OCI-LY3 (cell line): Measurements from ENCODE around the gene RNU1-1.
"Not testable (repeated sequence)": the region's sequence is repeated elsewhere in the genome, so short reads cannot be mapped to it uniquely, and the experiment has no call there.

Experiments
- CTCF ChIP-seq: fragments of 200-600, 300-600 bp; sonication (generic); IDR thresholded peaks from 2 replicates; pipeline ENCODE4 v1.5.1; 2014; ENCODE audit warnings: antibody characterized with exemption, low read length, low read depth
- EZH2phosphoT487 ChIP-seq: fragments of 200-600 bp; shearing (Covaris generic); IDR thresholded peaks from 2 replicates; pipeline ENCODE4 v1.6.1; 2018; ENCODE audit warnings: antibody characterized with exemption, mixed run types, low read depth

- TF ChIP-seq CTCF, EZH2phosphoT487: not testable (repeated sequence)
Observed at GRCh38 chr1:16505870-16506269, 8.2 kb downstream of the RNU1-1 start.
